Hepatocyte (in vitro differentiated cells): ENCODE results near the gene FREY1. TPM values are rescaled to one million over a fixed set of nuclear protein-coding genes. Genes with fewer than 3 reads are reported as not detected.

Experiments used
- DNase-seq: peaks from one replicate; pipeline ENCODE4 v3.0.0-alpha.2; 2016; ENCODE audit warnings: low spot score
- H2AFZ ChIP-seq: fragments of 200-600 bp; sonication (generic); 2 replicates; pipeline ENCODE4 v1.6.0; 2016; ENCODE audit warnings: antibody characterized with exemption, mild to moderate bottlenecking
- H3K27ac ChIP-seq: fragments of 200-600 bp; sonication (generic); 2 replicates; pipeline ENCODE4 v1.5.1; 2016; ENCODE audit warnings: mild to moderate bottlenecking
- H3K27me3 ChIP-seq: fragments of 200-600 bp; sonication (generic); 2 replicates; pipeline ENCODE4 v1.6.1; 2016
- H3K36me3 ChIP-seq: fragments of 200-600 bp; sonication (generic); replicated peaks from 2 replicates; pipeline ENCODE4 v1.5.1; 2016; ENCODE audit warnings: low read depth; ENCODE audit not compliant: insufficient read depth
- H3K4me1 ChIP-seq: fragments of 200-600 bp; sonication (generic); 2 replicates; pipeline ENCODE4 v1.5.1; 2016; ENCODE audit warnings: mild to moderate bottlenecking, moderate library complexity; ENCODE audit not compliant: insufficient read depth
- H3K4me2 ChIP-seq: fragments of 200-600 bp; sonication (generic); 2 replicates; pipeline ENCODE4 v1.6.0; 2016
- H3K4me3 ChIP-seq: fragments of 200-600 bp; sonication (generic); 2 replicates; pipeline ENCODE4 v1.5.1; 2016; ENCODE audit warnings: mild to moderate bottlenecking
- H3K79me2 ChIP-seq: fragments of 200-600 bp; sonication (generic); 2 replicates; pipeline ENCODE4 v1.6.0; 2017; ENCODE audit warnings: mild to moderate bottlenecking
- H3K9me2 ChIP-seq: fragments of 200-600 bp; sonication (generic); replicated peaks from 2 replicates; pipeline ENCODE4 v1.6.0; 2017; ENCODE audit warnings: mild to moderate bottlenecking; ENCODE audit not compliant: insufficient read depth
- H3K9me3 ChIP-seq: fragments of 200-600 bp; sonication (generic); 2 replicates; pipeline ENCODE4 v1.5.1; 2016; ENCODE audit warnings: low read depth, mild to moderate bottlenecking
- H4K20me1 ChIP-seq: fragments of 200-600 bp; sonication (generic); 2 replicates; pipeline ENCODE4 v1.6.0; 2016; ENCODE audit warnings: mild to moderate bottlenecking; ENCODE audit not compliant: insufficient read depth, poor library complexity, severe bottlenecking
- EZH2 ChIP-seq: fragments of 200-600 bp; sonication (generic); IDR thresholded peaks from 2 replicates; pipeline ENCODE4 v1.6.1; 2016; ENCODE audit warnings: antibody characterized with exemption, mild to moderate bottlenecking, borderline replicate concordance
- EZH2phosphoT487 ChIP-seq: fragments of 200-600 bp; sonication (generic); IDR thresholded peaks from one replicate; pipeline ENCODE4 v1.6.1; 2018; ENCODE audit warnings: antibody characterized with exemption, mild to moderate bottlenecking, low read depth, moderate library complexity; ENCODE audit not compliant: unreplicated experiment, severe bottlenecking
- WGBS: methylation state at CpG from one replicate; pipeline ENCODE4 v1.1.6; 2016; ENCODE audit warnings: low lambda C conversion rate; ENCODE audit errors: missing lambda C conversion rate; 5-methylcytosine and 5-hydroxymethylcytosine counted together
- polyA plus RNA-seq: library from polyadenylated mRNA; unstranded; fragments of >200 nt; fragmentation: Nextera tagmentation; extraction: Ambion mirVana; gene quantifications from 2 replicates; pipeline ENCODE4 v1.2.1, GENCODE V29; 2016
- total RNA-seq: library from RNA; depleted of rRNA; stranded (reverse); fragments of >200 nt; gene quantifications from 2 replicates; pipeline ENCODE4 v1.2.3, GENCODE V29; 2014
- TF ChIP-seq, protein P1 (sequence below): fragments of 200-600 bp; sonication (generic); IDR thresholded peaks from 2 replicates; pipeline ENCODE4 v1.5.1; 2016; ENCODE audit warnings: antibody characterized with exemption, mild to moderate bottlenecking; ENCODE audit not compliant: poor library complexity

The FREY1 gene
- total and polyA plus RNA-seq, 2 experiments from 2014 or later: not detected

DNA sequence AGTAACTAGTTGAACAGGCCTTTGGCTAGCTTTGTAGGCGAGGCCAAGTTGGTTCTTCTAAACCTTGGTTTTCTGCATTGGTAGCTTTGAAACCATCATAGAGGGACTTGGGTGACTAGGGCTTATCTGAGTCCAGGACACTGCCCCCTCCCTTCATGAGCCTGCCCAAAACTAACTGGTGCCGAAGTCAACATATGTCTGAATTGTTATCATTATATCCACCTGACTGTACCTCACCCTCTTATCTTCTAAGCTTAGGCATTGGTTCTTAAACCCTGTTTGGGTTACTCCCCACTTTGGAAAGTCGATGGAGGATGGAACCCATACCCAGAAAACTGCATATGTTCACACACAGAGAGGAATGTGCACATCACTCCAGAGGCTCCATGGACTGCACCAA lies 29.2 kb downstream of the FREY1 start:
- Histone ChIP-seq H3K4me2 (no peak overlapping the region), H3K27me3 (no peaks in the 10 kb centered on the region), H4K20me1 (no peaks in the 10 kb centered on the region), H2AFZ (no peak overlapping the region), H3K27ac (no peak overlapping the region), H3K9me2 (no peaks in the 10 kb centered on the region), H3K4me1 (peaks cover 8% of the 10 kb centered on the region), H3K79me2 (no peaks in the 10 kb centered on the region), H3K9me3 (no peaks in the 10 kb centered on the region), H3K36me3 (no peaks in the 10 kb centered on the region), H3K4me3 (no peak overlapping the region)
- 97% methylated on average over 3 of the region's 3 CpGs for WGBS
- TF ChIP-seq, protein P1, sequence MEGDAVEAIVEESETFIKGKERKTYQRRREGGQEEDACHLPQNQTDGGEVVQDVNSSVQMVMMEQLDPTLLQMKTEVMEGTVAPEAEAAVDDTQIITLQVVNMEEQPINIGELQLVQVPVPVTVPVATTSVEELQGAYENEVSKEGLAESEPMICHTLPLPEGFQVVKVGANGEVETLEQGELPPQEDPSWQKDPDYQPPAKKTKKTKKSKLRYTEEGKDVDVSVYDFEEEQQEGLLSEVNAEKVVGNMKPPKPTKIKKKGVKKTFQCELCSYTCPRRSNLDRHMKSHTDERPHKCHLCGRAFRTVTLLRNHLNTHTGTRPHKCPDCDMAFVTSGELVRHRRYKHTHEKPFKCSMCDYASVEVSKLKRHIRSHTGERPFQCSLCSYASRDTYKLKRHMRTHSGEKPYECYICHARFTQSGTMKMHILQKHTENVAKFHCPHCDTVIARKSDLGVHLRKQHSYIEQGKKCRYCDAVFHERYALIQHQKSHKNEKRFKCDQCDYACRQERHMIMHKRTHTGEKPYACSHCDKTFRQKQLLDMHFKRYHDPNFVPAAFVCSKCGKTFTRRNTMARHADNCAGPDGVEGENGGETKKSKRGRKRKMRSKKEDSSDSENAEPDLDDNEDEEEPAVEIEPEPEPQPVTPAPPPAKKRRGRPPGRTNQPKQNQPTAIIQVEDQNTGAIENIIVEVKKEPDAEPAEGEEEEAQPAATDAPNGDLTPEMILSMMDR: no peak
- no peak for TF ChIP-seq EZH2
- TF ChIP-seq EZH2phosphoT487: no peak
- no peak for DNase-seq

DNA sequence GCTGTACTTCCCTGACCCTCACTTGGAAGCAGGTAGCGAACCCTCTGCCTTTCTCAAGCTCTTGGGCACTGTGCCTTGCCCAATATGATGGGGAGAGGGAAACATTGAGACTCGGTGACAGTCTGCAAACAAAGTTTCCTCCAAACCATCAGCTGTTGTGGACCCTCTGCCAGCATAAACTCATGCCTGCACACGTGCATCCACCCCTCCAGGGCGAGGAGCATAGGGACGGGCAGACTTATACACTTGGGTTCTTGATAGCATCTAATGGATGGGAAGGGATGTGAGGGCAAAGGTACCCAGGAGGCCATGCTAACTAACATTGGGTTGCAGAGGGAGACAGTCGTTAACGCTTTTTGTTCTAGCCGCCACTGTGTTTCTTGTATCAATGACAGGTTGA lies 29.9 kb downstream of the FREY1 start:
- H3K27me3 ChIP-seq: no peaks in the 10 kb centered on the region
- WGBS: 92% methylated on average over 8 of the region's 8 CpGs
- H3K9me2 ChIP-seq: no peaks in the 10 kb centered on the region
- H3K4me1 ChIP-seq: peaks cover 8% of the 10 kb centered on the region
- no peaks in the 10 kb centered on the region for H3K36me3 ChIP-seq
- no peak overlapping the region for H2AFZ ChIP-seq
- DNase-seq: no peak
- H3K27ac ChIP-seq: no peak overlapping the region
- no peaks in the 10 kb centered on the region for H3K79me2 ChIP-seq
- no peak overlapping the region for H3K4me2 ChIP-seq
- no peaks in the 10 kb centered on the region for H4K20me1 ChIP-seq
- H3K4me3 ChIP-seq: no peak overlapping the region
- no peak for TF ChIP-seq EZH2phosphoT487
- TF ChIP-seq, protein P1: no peak
- no peak for TF ChIP-seq EZH2
- H3K9me3 ChIP-seq: no peaks in the 10 kb centered on the region

DNA sequence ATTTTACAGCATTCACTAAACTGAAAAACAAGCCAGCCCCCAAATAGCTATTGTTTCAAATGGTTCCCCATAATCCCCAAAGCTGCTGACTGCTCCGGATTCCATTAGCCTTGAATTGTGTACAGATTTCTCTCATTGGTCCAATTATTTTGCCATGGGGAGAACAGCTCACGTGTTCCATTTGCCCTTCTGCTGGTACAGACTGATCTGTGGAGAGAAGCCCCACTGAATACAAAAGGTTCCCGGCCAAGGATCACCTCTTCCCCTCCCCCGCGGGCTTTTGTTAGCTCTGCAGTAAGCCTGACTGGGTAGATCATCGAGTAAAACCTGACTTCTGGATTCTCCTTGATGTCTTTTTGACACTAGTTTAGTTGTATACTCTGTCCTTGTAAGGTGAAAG lies 30.7 kb downstream of the FREY1 start:
- Histone ChIP-seq H3K79me2 (no peaks in the 10 kb centered on the region), H3K4me1 (peaks cover 8% of the 10 kb centered on the region), H3K9me3 (no peaks in the 10 kb centered on the region), H3K9me2 (no peaks in the 10 kb centered on the region), H3K36me3 (no peaks in the 10 kb centered on the region), H3K27ac (no peak overlapping the region), H3K4me2 (no peak overlapping the region), H3K4me3 (no peak overlapping the region), H3K27me3 (no peaks in the 10 kb centered on the region), H2AFZ (no peak overlapping the region), H4K20me1 (no peaks in the 10 kb centered on the region)
- no peak for TF ChIP-seq EZH2
- TF ChIP-seq, protein P1: no peak
- DNase-seq: no peak
- 54% methylated on average over 6 of the region's 6 CpGs for WGBS
